CD4-positive, alpha-beta T cell treated with Interleukin-10 for 1 hour (primary cell): ENCODE results near the gene TNS2.
"Not testable (repeated sequence)": the region's sequence is repeated elsewhere in the genome, so short reads cannot be mapped to it uniquely, and the experiment has no call there.

Experiments used
- DNase-seq: peaks from one replicate; pipeline ENCODE4 v3.0.0-alpha.2; 2020

The TNS2 gene

DNA sequence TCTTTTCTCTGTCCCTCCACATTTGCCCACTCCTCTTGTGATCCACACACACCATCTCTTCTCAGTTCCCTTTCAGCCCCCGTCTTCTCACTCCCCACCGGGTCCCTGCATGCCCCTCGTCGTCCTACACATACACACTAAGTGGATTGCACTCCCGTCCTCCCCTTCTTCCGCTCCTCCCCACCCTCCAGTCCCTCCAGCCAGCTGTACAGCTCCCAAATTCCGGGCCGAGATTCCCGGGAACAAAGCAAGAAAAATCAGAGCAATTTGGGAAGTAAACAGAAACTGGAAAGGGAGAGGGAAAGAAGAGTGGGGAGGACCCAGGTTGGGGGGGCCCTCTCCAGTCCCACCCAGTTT, 47.3 kb downstream of the TNS2 start:
- DNase-seq: no peak

DNA sequence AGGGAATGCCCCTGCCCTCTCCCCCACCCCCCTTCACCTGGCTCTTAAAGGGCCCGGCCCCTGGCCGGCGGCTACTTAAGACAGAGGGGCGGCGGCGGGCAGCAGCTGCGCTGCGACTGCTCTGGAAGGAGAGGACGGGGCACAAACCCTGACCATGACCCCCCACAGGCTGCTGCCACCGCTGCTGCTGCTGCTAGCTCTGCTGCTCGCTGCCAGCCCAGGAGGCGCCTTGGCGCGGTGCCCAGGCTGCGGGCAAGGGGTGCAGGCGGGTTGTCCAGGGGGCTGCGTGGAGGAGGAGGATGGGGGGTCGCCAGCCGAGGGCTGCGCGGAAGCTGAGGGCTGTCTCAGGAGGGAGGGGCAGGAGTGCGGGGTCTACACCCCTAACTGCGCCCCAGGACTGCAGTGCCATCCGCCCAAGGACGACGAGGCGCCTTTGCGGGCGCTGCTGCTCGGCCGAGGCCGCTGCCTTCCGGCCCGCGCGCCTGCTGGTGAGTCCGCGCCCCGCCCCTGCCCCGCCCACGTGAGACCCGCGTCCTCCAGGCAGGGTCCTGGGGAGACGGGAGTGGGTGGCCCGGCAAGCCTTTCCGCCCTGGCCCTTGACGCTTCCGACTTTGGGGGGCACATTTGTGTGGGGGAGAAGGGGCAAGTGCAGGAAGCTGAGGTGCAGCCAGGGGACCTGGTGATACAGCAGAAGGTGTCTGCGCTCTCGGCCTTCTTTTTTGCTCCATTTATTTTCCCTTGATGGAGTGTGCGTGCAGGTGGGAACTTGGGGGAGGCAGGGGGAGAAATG, 47.9 kb downstream of the TNS2 start, which contains the start of gene IGFBP6:
Gene IGFBP6 (plus strand): TSS at position 104 of the 790 bp plus-strand sequence. CDS start 51 bp downstream, at position 155.
- DNase-seq: peak; percentile 57

DNA sequence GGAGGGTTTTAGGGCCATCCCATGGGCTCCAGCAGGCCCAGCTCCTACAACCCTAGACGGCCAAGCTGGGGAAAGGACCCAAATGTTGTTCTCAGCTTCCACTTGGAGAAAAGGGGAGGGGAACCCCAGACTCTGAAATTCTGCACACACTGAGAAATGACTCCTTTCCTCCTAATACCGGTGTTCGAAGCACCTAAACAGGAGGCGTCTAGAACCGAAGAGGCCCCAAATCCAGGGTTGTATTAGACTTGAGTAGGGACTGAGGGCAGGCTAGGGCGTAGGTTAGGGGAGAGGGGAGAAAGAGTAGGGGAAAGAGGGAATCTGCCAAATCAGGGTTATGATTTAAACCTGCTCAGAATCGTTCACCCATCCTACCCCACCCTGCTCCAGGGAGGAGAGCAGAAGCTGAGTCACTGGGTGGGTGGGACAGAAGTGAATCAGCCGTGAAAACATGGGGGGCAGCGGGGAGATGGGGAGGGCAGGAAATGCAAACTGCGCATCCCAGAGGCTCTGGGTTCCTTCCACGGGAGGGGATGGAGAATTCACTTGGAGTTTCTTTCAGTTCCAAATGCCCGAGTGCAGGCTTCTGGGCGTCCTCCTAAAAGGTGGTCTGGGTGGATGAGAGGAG, 48.6 kb downstream of the TNS2 start:
- no peak for DNase-seq

DNA sequence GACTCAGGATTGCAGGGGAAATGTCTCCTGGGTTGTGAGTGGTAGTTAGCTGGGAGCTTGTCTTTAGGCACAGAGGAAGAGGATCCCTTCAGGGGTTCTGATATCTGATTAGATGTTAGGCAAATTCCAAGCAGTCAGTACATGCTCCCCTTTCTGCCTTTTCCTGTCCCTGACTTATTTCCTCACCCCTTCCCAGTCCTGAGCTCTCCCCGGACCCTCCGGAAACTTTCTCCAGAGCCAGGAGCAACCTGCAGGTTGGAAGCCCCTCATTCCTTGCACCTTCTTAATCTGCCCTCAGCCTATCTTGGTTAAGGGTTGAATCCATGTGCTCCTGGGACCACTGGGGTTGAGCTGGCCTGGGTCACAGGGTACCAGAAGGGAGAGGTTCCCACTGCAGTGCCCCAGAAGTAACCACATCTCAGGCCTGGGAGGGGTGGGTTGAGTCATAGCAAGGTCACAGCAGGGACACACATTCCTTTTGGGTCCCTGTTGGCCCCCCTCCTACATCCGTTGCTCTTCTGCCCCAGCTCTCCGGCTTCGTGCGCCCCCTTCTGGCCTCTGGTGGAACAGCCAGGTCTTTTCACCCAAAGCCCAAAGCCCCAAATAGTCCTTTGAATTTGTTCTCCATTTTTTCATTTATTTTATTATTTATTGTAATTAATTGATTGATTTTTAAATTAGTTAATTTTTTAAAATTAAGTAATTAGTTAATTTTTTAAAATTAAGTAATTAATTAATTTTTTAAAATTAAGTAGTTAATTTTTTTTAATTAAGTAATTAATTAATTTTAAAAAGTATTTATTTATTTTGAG, 49.4 kb downstream of the TNS2 start:
- DNase-seq: peak; percentile 89

DNA sequence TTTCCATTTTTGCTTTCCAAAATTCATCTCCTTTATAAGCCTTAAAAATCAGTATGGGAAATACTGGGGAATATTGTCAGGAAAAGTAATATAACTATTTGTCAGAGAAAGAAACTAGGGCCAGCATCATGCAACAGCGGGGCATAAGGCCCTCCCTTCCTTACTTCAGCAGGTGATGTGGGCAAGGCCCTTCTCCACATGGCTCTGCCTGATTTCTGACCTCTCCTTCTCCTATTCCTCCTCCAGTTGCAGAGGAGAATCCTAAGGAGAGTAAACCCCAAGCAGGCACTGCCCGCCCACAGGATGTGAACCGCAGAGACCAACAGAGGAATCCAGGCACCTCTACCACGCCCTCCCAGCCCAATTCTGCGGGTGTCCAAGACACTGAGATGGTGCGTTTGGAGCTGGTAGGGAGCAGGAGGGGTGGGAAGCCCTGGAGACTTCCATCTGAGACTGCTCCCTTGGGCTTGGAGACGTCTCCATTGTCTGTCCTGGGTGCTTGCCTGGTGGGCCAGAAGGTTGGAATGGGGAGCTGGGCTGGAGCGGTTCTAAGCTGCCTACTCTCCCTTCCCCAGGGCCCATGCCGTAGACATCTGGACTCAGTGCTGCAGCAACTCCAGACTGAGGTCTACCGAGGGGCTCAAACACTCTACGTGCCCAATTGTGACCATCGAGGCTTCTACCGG, 50.7 kb downstream of the TNS2 start:
- no peak for DNase-seq

DNA sequence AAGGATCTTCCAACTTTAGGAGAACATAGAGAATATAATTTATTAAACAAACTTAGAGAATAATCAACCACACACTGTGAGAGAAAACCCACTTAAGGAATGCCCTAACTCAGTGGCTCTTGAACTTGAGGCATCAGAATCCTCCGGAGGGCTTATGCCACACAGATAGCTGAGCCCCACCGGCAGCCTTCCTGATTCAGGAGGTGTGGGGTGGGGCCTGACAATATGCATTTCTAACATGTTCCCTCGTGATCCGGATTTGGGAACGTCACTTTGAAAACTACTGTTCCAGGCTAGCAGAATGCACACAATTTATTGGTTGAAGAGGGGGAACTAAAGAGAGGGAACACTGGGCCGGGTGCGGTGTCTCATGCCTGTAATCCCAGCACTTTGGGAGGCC, 51.4 kb downstream of the TNS2 start:
- DNase-seq: no peak

DNA sequence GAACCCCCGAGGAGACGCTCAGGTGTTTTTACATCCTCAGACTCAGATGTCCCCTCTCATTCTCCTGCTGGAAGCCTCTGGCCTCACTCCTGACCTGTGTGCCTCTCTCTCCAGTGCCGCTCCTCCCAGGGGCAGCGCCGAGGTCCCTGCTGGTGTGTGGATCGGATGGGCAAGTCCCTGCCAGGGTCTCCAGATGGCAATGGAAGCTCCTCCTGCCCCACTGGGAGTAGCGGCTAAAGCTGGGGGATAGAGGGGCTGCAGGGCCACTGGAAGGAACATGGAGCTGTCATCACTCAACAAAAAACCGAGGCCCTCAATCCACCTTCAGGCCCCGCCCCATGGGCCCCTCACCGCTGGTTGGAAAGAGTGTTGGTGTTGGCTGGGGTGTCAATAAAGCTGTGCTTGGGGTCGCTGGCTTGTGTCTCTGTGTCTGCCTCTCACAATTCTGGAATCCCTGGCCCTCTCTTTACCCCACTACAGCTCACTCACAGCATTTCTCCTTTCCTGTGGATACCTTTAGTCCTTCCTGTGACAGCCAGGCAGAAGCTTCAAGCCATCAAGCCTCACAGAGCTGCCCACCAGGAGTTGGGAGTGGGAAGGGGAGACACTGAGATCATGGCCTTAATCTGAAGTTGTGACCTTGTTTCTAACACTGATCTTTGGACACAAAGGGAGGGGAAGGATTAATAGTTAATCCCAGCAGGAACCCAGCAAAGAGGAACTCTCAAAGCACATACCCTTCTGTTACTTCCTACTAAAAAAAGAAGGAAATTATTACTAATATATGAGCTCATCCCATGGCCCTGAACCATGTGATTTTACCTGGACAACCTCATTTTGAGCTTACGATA, 52.3 kb downstream of the TNS2 start:
- no peak for DNase-seq

DNA sequence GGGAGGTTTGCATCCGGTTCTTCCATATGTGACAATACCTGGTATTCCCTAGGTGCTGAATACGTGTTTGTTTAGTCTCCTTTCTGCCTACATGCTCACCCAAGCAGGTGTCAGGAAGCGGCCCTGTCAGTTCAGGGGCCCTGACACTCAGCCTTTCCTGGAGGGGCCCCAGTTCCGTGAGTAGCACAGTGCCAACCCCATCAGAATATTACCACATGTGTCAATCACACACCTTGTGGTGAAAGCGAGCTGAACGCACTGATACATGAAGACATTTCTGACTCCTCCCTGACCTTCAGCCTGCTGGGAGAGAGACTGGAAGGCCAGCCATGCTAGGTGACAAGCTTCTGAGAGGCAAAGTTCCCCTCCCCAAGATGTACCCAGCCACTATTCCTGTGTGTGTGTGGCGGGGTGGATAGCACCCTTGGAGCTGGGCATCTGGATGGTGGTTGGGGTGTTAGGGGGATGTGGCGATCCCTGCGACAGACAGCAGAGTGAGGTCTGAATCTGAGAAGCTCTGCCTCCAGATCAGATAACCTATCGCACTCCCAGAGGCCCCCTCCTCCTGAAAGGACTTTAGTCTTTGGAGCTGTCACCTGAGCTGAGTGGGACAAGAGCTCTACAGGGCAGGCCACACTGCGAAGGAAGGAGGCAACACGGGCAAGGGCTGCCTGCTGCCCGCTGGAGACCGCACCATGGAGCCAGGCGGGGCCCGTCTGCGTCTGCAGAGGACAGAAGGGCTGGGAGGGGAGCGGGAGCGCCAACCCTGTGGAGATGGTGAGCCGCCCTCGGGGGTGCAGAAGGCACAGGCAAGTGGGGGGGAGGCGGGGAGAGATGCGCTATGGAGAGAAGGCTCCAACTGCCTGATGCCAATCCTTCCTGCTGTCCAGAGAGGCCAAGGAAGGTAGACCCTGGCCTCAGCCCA, 53.3 kb downstream of the TNS2 start, which contains the start of gene SOAT2:
Gene SOAT2 (plus strand): TSS at position 604 of the 925 bp plus-strand sequence. CDS start 92 bp downstream, at position 696.
- peak; percentile 58 for DNase-seq

DNA sequence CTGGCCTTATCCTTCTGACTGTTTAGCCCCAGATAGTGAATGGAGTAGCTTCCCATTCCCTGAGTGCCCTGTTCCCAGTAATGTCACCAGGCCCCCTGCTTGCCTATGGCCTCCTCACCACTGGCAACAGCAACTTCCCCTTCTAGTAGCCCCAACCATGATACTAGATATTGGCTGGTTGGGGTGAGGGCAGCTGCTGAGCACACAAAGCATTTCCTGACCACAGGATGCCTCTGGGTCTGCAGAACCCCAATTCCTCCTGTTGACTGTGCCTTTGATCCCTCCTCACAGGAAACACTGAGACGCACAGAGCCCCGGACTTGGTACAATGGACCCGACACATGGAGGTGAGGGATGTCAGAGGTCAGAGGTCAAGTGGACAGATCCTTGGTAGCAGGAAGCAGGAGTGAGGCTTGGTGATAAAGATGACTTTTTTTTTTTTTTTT, 54.0 kb downstream of the TNS2 start:
- peak; percentile 31 for DNase-seq

DNA sequence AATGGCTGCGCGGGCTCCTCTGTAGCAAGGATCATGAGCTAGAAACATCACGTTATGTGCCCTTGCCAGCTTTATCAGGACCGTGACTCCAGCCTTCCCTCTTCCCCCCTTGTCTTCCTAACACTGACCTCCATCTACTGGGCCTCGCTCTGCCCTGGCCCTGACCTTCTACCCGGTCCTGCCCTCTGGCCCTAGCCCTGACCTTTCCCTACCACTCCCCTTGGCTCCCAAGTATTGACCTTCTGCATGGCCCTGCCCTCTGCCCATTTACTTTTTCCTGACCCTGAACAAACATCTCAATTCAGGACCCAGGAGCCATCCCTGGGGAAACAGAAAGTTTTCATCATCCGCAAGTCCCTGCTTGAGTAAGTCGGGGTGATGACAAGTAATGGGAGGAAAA, 55.4 kb downstream of the TNS2 start:
- DNase-seq: no peak

DNA sequence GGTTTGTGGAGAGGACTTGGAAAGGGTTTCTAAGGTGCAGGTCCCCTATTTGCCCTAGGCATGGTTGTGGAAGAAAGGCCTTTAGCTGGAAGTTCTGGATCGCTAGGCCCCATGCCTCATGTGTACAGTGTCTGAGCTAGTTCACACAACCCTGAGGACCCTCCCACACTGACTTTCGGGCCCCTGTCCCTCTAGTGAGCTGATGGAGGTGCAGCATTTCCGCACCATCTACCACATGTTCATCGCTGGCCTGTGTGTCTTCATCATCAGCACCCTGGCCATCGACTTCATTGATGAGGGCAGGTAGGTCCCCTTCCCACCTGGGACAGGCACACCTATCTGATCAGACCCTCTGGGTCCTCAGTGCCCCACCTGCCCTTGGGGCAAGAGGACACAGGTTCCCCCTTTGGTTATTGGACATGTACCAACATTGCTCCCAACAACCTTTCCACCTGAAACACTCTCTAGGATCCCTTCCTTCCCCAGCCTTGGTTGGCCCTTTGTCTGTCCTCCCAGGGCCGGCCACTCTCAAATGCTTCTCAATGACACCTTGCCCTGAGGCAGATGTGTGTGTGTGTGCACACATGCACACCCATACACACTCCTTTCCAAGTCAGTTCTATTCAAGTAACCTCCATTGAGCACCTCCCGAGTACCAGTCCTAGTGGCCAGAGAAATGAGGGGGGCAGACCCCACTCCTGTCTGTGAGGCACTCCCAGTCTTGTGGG, 56.0 kb downstream of the TNS2 start:
- DNase-seq: no peak

DNA sequence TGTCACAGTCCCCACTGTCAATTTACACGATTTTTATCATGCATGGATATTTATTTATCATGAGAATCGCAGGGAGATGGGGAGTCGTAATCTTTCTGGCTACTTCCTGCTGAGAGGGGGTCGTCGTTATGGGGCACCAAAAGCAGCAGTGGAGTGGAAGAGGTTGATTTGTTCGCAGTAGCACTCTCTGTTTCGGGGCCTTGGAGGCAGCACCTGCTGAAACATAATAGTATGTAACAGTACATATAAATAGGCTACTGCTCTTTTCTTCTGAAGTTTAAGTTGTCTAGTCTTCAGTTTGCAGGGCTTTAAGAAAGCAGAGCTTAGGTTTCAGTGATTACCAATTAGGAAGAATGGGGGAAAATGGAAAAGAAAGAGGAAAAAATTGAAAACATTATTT, 57.3 kb downstream of the TNS2 start:
- no peak for DNase-seq

DNA sequence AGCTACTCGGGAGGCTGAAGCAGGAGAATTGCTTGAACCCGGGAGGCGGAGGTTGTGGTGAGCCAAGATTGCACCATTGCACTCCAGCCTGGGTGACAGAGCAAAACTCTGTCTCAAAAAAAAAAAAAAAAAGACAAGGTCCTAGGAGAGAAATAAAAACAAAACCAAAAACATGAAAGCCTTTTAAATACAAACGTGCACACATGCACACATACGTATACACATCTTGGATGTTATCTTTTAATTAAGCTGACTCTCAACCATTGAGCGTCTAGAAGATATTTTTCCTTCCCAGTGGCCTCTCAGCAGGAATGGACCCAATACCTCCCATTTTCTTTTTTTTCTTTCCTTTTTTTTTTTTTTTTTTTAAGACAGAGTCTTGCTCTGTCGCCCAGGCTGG, 62.6 kb downstream of the TNS2 start:
- not testable (repeated sequence) for DNase-seq

DNA sequence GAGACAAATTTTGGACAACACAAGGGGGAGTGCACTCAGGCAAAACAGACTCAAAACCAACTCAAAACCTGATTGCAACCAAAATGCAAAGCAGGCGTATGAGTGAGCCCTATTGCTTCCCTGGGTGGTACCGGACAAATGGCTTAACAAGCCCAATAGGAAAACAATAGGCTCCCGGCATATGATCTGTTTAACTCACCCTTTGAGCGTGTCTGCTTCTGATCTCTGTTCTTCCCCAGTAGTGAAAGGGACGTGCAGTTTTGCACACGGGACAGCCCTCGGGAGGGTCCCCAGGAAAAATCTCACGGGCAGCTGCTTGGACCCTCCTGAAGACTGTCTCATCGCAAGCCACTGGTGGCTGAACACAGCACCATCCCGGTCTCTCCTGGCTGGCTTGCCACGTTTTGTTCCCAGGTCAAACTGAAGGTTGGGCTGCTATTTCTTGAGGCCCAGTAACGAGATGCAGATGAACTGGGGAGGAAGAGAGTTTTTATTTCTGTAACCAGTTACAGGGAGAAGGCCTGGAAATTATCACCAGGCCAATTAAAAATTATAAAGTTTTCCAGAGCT, 63.4 kb downstream of the TNS2 start:
- DNase-seq: no peak

DNA sequence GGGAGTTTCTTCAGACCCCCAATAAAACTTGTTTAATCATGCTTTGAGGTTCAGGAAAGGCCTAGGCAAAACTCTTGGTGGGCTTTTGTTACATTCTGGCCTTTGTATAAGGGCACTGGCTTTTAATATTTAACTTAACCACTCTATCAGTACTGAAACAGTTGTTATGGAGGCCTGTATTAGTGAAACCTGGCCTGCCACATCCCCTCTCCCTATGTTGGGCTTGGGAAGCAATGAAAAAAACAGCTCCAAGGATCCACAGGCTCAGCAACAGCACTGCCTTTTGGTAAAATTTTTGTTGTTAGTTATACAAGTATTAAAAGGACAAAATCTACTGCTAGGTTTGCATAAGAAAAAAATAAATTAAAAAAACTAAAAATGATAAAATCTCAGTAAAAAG, 64.1 kb downstream of the TNS2 start:
- DNase-seq: no peak
